Measurements from ENCODE around the gene RAD51B. TPM values are rescaled to one million over a fixed set of nuclear protein-coding genes. Genes with fewer than 3 reads are reported as not detected.
A peak's percentile ranks its signal among the peaks of the same experiment; 100 is the strongest.
"Not testable (repeated sequence)": the region's sequence is repeated elsewhere in the genome, so short reads cannot be mapped to it uniquely, and the experiment has no call there.

RAD51B gene
- total RNA-seq, 4 donors from 2014 or later, result 5.0 to 31.8 (median 20.6) TPM

DNA sequence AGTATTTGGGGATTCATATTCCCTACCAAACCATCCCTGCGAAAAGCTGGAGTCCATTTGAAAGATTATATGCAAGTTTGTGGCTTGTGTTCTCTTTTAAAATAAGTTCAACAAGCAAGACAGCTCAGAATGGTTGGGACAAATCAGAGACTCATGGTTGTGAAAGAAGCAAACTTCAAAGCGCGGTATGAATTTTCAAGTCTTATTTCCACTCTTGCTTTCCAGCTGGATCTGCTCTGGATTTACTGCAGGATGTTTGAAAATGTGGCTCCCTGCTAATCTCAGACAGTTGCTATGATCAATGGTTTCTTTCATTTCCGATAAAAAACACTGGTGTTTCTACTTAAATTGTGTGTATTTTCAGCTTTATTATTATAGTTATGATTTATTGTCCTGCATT lies 477.5 kb downstream of the RAD51B start:
- Histone ChIP-seq H3K4me3 (no peak overlapping the region), H3K9me3 (no peaks in the 10 kb centered on the region), H3K27me3 (no peaks in the 10 kb centered on the region), H3K4me1 (peaks cover 16 to 33% (median 27%) of the 10 kb centered on the region in 4 donors), H3K27ac (peak overlapping the region in 1 of 4 donors; percentile 11), H3K36me3 (no peaks in the 10 kb centered on the region)
- WGBS, 2 donors (ENCODE audit: low coverage in 1 of 2), result 79 to 85% methylated on average over 3 to 4 of the region's 4 CpGs
- peak in 1 of 3 donors; percentile 13 for TF ChIP-seq POLR2AphosphoS5 (IDR thresholded peaks at IDR 0.05)
- TF ChIP-seq, protein P1, sequence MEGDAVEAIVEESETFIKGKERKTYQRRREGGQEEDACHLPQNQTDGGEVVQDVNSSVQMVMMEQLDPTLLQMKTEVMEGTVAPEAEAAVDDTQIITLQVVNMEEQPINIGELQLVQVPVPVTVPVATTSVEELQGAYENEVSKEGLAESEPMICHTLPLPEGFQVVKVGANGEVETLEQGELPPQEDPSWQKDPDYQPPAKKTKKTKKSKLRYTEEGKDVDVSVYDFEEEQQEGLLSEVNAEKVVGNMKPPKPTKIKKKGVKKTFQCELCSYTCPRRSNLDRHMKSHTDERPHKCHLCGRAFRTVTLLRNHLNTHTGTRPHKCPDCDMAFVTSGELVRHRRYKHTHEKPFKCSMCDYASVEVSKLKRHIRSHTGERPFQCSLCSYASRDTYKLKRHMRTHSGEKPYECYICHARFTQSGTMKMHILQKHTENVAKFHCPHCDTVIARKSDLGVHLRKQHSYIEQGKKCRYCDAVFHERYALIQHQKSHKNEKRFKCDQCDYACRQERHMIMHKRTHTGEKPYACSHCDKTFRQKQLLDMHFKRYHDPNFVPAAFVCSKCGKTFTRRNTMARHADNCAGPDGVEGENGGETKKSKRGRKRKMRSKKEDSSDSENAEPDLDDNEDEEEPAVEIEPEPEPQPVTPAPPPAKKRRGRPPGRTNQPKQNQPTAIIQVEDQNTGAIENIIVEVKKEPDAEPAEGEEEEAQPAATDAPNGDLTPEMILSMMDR (IDR thresholded peaks at IDR 0.05), result no peak
- no peak for DNase-seq
- in situ Hi-C loops (cut with MboI; ENCODE audit: low pct_ligation_motif_present in 1 of 4, low pct_unique_long_range_greater_than_20kb in 1 of 4, low sequenced_read_pairs in 3 of 4) (no loop called here), intact Hi-C loops (cut with DNase I; ENCODE audit: low total_unique reads) (loop anchor here (5.0 kb wide), 1 partner anchor 80 kb away; no protein-coding TSS in a partner anchor)

- Histone ChIP-seq H3K4me1 (peaks cover 8 to 24% (median 18%) of the 10 kb centered on the region in 4 donors), H3K27ac (no peak overlapping the region), H3K4me3 (no peak overlapping the region), H3K36me3 (no peaks in the 10 kb centered on the region), H3K9me3 (peaks cover 0 to 2% of the 10 kb centered on the region in 2 donors), H3K27me3 (no peaks in the 10 kb centered on the region)
- in situ Hi-C loops (cut with MboI; ENCODE audit: low pct_ligation_motif_present in 1 of 4, low pct_unique_long_range_greater_than_20kb in 1 of 4, low sequenced_read_pairs in 3 of 4) (no loop called here), intact Hi-C loops (cut with DNase I; ENCODE audit: low total_unique reads) (loop anchor here (5.0 kb wide), 1 partner anchor 79 kb away; no protein-coding TSS in a partner anchor)
- TF ChIP-seq POLR2A (IDR thresholded peaks at IDR 0.05), result no peak
- TF ChIP-seq, protein P1 (IDR thresholded peaks at IDR 0.05), result peak in 1 of 5 experiments; percentile 9
- DNase-seq, result no peak
- WGBS, 2 donors (ENCODE audit: low coverage in 1 of 2), result 83 to 96% methylated on average over 3 to 4 of the region's 4 CpGs
These were observed 478.4 kb downstream of the RAD51B start for GRCh38 chr14:68297876-68298468.

DNA sequence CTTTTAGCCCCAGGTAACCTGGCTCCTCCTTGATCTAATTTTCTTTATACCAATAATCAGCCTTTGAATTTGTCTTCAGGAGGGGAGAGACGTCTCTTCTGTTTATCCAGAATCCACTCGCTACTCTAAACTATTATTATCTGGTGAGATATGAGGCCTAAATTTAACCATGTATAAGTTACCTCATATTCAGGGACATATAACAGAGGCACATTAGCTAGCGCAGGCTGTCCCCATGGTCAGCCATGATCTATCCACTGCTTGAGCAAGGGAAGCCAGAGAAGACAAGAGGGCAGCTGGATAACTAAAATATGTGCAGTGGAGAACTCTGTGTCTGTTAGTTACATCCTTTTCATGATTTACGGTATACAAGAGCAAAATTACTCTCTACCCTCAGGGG lies 481.0 kb downstream of the RAD51B start:
- Histone ChIP-seq H3K27me3 (no peaks in the 10 kb centered on the region), H3K4me3 (no peak overlapping the region), H3K9me3 (peaks cover 0 to 2% of the 10 kb centered on the region in 2 donors), H3K4me1 (peaks cover 0 to 4% (median 1%) of the 10 kb centered on the region in 4 donors), H3K36me3 (no peaks in the 10 kb centered on the region), H3K27ac (no peak overlapping the region)
- TF ChIP-seq, protein P1 (IDR thresholded peaks at IDR 0.05), result no peak
- TF ChIP-seq POLR2AphosphoS5 (IDR thresholded peaks at IDR 0.05) (no peak), POLR2A (IDR thresholded peaks at IDR 0.05) (no peak), EP300 (IDR thresholded peaks at IDR 0.05; ENCODE audit: low read depth) (no peak)
- 91 to 94% methylated on average over 3 to 4 of the region's 4 CpGs for WGBS, 2 donors (ENCODE audit: low coverage in 1 of 2)
- in situ Hi-C loops (cut with MboI; ENCODE audit: low pct_ligation_motif_present in 1 of 4, low pct_unique_long_range_greater_than_20kb in 1 of 4, low sequenced_read_pairs in 3 of 4) (no loop called here), intact Hi-C loops (cut with DNase I; ENCODE audit: low total_unique reads) (no loop called here)
- DNase-seq, result no peak

GRCh38 chr14:68301219-68301618 lies 481.6 kb downstream of the RAD51B start:
- in situ Hi-C loops (cut with MboI; ENCODE audit: low pct_ligation_motif_present in 1 of 4, low pct_unique_long_range_greater_than_20kb in 1 of 4, low sequenced_read_pairs in 3 of 4) (no loop called here), intact Hi-C loops (cut with DNase I; ENCODE audit: low total_unique reads) (no loop called here)
- DNase-seq, result no peak
- 56 to 65% methylated on average over 1 of the region's 1 CpG for WGBS, 2 donors (ENCODE audit: low coverage in 1 of 2)
- TF ChIP-seq EP300 (IDR thresholded peaks at IDR 0.05; ENCODE audit: low read depth) (no peak), POLR2A (IDR thresholded peaks at IDR 0.05) (no peak), POLR2AphosphoS5 (IDR thresholded peaks at IDR 0.05) (no peak)
- TF ChIP-seq, protein P1 (IDR thresholded peaks at IDR 0.05), result no peak
- no peaks in the 10 kb centered on the region for H3K27me3 ChIP-seq
- peaks cover 0 to 6% (median under 1%) of the 10 kb centered on the region in 4 donors for H3K4me1 ChIP-seq
- H3K4me3 ChIP-seq, result no peak overlapping the region
- H3K27ac ChIP-seq, result no peak overlapping the region
- peaks cover 0 to 2% of the 10 kb centered on the region in 2 donors for H3K9me3 ChIP-seq
- no peaks in the 10 kb centered on the region for H3K36me3 ChIP-seq

DNA sequence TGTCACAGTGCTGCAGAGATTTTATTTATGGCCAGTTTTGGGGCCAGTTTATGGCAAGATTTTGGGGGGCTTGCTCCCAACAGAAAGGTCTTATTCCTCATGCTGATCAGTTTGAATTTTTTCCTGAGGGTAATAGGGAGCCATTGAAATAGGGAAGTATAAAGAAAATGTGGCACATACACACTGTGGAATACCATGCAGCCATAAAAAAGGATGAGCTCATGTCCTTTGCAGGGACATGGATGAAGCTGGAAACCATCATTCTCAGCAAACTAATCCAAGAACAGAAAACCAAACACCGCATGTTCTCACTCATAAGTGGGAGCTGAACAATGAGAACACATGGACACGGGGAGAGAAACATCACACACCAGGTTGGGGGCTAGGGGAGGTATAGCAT lies 483.4 kb downstream of the RAD51B start:
- H3K36me3 ChIP-seq; DNase-seq; in situ Hi-C loops (cut with MboI; ENCODE audit: low pct_ligation_motif_present in 1 of 4, low pct_unique_long_range_greater_than_20kb in 1 of 4, low sequenced_read_pairs in 3 of 4); H3K9me3 ChIP-seq; H3K27ac ChIP-seq; H3K4me3 ChIP-seq; intact Hi-C loops (cut with DNase I; ENCODE audit: low total_unique reads); H3K27me3 ChIP-seq: not testable (repeated sequence)
- H3K4me1 ChIP-seq, result peaks cover 9 to 19% (median 16%) of the 10 kb centered on the region in 4 donors
- 98% methylated on average over 2 of the region's 2 CpGs; no CpG with 5 or more reads in 1 of the 2 donors for WGBS, 2 donors (ENCODE audit: low coverage in 1 of 2)
